HG03439 (cell line): ENCODE results near the gene FAM120C.

Source experiments
- ATAC-seq: cut with Tn5 transposase; IDR thresholded peaks from one replicate; pipeline ENCODE4 v1.9.1; 2021; ENCODE audit warnings: mild to moderate bottlenecking, moderate library complexity; ENCODE audit not compliant: unreplicated experiment

Gene FAM120C, protein sequence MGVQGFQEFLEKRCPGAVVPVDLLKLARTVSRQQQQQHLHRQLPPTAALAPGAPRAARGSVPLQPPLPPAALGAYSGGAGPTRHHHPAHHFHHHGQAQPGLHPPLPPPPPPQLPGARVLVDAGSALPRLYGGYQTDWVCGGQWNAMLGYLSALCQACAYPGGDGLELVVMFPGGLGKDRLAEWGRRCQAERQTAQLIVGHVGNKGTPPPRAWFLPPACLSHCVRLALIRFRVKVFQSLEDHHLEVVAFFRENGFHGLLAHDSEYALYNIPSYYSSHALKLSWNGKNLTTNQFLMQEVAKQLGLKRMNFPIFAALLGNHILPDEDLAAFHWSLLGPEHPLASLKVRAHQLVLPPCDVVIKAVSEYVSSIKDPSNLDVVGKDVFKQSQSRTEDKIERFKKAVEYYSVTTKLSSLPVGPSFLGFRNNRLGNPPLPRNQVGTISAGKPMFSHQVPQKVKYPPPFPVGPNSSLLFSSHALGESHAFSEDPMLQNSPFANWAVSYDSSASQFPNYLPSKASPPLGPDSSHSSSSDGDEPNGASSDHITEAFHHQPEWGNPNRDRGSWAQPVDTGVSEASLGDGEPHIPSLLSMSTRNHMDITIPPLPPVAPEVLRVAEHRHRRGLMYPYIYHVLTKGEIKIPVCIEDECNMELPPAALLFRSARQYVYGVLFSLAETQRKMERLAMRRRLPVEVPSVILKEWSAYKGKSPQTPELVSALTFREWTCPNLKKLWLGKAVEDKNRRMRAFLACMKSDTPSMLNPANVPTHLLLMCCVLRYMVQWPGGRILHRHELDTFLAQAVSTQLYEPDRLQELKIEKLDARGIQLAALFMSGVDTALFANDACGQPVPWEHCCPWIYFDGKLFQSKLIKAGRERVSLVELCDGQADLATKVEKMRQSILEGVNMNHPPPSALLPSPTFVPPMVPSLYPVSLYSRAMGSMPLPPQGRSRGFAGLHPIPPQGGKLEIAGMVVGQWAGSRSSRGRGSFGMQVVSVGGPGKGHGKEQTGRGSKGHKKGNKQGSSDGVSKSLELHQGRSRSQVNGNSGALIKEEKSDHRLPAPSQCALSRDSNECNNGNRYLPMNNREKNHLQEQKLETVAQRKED

DNA sequence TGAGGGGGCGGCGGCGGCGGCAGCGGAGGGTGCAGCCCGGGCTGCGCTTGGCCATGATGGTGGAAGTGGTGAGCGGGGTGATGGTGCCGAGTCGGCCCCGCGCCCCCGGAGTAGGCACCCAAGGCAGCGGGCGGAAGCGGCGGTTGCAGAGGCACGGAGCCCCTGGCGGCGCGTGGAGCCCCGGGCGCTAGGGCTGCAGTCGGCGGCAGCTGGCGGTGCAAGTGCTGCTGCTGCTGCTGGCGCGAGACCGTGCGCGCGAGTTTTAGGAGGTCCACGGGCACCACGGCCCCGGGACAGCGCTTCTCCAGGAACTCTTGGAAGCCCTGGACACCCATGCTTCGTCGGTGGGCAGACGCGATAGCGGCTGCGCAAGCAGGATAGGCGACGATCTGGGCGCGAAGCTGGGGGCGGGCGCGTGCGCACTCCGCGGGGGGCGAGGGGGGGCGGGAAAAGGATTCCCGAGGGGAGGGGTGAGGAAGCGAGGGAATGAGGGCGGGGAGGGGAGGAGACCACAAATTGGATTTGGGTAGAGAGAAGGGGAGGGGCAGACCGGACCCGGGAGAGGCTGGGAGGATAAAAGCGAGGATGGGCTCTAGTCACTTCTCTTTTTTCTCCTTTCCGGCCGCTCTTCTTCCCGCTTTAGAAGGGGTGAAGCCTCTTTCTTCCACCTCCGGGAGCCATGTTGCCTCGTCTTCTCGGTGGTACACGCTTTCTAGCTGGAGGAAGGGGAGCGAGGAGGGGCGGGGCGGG, at the start of gene FAM120C:
Gene FAM120C (minus strand): TSS at position 391 of the 750 bp plus-strand sequence. CDS start 56 bp downstream, at position 335.
- ATAC-seq: peak; percentile 47

DNA sequence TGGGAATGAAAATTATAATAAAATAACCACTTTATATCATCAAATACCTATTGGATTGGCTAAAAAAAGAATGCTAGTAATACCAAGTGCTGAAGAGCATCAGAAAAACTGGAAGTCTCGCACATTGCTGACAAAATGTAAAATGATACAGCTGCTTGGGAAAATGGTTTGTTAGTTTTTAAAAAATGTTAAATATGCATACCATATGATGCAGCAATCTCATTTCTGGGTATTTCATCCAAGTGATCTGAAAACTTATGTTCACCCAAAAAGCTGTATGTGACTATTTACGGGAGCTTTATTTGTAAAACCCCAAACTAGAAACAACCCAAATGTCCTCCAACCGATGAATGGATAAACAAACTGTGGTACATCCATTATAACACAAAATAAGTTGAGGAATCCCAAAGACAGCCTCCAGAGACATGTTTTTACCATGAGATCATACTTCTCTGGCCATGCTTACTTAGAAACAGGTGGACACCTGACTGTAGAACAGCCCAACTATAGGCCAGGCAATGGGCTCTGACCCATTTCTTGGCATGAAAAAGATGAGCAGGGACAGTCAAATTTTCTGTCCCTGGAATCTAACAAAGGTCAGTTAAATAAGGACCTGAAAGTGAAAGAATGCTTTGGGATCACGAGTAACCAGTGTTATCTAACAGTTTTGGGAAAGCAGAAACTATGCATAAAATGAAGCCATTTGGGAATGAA, 47.5 kb upstream of the FAM120C start:
- ATAC-seq: no peak

DNA sequence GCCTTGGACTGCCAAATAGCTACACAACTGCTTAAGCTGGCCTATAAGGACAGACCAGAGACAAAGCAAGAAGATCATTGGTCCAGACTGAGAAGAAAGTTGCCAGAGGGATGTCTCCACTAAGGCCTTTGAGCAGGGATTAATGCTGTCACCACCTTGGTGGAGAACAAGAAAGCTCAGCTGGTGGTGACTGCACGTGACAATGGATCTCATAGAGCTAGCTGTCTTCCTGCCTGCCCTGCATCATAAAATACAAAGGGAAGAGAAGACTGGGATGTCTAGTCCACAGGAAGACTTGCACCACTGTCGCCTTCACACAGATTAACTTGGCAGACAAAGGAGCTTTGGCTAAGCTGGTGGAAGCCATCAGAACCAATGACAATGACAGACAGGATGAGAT, 40.5 kb upstream of the FAM120C start:
- no peak for ATAC-seq

DNA sequence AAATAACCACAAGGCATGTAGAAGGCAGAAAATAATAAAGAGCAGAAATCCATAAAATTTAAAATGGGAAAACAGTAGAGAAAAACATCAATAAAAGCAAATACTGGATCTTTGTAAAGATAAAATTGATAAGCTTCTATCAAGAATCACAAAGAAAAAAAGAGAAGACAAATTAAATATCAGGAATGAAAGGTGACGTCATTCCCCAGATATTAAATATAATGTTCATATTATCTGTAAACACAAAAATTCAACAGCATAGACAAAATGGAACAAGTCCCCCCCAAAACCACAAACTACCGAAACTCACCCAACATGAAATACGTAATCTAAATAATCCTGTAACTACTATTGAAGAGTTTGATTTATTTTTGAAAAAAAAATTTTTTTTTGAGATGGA, 30.5 kb upstream of the FAM120C start:
- ATAC-seq: no peak

DNA sequence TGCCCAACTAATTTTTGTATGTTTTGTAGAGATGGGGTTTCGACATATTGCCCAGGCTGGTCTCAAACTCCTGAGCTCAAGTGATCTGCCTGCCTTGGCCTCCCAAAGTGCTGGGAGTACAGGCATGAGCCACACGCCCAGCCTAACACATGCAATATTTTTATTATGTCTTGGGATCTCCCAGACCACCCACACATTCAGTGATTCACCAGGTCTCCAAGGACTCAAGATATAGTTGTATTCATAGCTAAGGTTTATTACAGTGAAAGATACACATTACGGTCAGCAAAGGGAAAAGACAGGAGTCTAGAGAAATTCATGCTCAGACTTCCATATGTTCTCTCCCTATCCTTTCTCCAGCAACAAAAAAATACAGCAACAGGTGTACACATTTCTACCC, 25.5 kb upstream of the FAM120C start:
- ATAC-seq: no peak

DNA sequence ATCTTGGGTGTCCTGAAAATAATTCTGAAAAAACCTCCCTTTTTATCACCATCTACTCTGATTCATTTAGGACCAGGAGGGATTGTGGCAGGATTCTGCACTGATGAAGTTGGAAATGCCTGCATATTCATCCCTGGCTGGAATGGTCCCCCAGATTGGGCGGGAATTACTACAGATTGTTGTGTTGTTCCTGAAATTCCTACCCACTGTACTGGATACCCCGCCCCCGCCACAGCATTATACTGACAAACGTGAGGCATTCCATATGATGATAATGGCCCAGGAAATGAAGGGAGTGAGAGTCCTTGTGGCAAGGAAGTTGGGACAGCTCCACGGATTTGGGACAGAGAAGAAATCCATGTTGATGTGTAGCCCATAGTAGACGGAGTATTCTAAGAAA, 15.2 kb upstream of the FAM120C start:
- ATAC-seq: no peak

DNA sequence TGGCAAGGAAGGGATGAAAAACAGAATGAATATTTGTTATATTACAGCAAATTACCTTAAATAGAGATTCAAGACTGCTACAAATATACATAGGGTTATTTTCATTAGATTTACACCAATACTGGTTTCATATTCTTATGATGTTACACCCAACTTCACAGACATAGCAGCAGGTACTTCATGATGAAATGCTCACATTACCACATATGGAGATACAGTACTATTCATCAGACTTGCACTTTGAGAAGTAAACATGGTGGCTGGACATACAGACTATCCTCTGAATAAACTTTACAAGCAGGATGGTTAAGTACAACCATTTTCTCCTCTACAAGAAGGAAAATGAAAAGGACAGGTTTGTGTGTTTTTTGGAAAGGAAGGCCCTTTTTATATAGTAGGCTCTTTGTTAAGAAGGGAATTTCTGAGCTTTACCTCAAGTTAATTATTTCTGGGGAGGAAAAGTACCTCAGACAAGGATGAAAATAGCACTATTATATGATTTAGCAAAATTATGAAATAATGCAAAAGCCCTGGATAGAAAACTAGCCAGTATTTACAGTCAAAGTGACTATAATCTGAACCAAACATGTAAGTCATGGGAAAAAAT, 12.0 kb upstream of the FAM120C start:
- no peak for ATAC-seq

DNA sequence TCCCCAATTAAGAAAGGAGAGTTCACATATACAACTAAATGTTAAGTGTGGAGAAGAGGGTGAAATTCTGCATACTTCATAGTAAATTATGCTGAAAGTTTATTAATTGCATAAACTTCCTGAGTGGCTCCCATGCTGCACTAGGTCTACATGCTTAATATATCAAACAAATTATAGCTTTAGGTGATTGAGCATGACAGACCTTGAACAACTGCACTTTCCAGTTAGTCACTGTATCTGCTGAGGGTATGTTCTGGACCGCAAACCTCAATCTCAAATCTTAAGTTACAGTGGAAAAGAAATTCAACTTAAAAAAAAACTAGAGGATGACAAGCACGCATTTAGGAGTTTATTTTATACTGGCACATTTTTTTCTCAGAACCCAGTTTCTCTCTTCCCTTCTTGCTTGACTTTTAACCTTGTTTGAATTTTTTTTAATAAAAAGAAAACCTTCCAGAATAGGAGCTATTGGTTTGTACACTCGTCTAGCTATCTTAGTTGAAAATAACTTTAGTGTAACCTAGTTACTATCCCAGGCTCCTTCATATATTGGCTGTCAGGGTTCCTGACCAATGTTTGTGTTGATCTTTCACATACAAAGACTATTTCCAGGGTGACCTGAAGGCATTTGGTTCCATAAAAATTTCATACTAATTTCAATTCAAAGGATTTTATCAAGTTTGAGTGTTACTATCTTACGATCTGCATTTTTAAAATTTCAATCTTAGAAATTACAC, 10.2 kb upstream of the FAM120C start:
- no peak for ATAC-seq

DNA sequence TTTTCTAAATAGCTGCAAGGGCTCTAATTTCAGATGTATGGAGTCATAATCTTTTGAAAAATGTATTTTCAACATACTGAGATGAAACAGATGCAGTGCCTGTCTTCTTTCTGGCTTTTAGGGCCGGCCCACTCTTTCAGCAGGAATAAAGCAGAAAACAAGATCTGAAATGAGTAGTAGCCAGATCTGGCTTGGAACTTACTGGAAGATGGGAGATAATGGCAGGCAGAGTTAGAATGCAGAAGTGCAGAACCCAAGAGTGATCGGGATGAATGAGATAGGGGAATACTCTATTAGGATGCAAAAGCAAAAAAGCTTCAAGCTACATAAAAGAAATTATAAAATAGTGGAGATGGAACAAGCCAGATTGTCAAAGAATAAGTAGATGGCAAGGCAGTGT, 1.4 kb upstream of the FAM120C start:
- ATAC-seq: no peak

DNA sequence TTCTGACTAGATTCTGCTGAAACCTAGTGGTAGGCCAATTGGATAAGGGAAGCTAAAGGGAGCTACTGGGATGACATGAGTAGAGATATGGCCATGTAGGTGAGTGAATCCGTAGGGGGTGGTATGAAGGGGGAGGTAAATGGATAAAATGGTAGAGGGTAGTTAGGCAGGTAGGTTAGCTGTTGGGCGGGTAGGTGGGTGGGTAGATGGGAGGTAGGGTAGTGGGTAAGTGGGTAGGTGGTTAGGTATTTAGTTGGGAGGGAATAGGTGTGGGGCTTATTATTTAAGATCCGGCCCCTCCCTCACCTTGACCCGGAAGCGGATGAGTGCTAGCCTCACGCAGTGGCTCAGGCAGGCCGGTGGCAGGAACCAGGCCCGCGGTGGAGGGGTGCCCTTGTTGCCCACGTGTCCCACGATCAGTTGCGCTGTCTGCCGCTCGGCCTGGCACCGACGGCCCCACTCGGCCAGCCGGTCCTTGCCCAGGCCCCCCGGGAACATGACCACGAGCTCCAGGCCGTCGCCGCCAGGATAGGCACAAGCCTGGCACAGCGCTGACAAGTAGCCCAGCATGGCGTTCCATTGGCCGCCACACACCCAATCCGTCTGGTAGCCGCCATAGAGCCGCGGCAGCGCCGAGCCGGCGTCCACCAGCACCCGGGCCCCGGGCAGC, 725 bp downstream of the FAM120C start:
- peak; percentile 63 for ATAC-seq

DNA sequence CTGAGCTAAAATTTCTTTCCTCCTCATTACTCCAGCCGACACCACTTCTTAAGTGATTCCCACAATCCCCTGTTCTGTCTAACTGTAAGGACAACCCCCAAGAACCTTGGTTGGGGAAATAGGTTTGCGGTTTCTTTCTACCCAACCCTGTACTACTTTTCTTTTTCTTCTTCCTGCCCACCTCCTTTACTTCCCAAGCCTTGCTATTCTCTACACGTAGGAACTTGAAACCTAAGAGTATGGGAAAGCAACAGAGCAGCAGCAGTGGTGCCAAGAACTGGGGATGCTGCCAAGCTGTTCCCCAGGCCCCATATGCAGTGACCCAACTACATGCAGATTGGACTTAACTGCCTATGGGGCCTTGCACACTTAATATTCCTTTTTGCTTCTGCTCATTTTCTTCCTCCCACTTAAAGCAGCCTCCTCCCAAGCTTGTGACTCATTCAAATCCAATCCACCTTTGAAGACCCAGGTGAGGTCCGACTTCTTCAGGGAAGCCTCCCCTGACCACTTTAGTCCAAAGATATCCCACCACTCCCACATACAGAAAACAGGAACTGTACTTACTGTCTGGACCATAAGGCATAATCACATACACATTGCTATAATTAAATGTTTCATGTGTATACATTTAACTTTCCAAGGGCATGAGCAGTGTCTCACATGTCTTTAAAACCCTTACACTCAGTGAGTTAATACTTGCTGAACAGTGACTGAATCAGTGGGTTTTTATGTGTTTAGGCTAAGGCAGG, 1.7 kb downstream of the FAM120C start:
- no peak for ATAC-seq

DNA sequence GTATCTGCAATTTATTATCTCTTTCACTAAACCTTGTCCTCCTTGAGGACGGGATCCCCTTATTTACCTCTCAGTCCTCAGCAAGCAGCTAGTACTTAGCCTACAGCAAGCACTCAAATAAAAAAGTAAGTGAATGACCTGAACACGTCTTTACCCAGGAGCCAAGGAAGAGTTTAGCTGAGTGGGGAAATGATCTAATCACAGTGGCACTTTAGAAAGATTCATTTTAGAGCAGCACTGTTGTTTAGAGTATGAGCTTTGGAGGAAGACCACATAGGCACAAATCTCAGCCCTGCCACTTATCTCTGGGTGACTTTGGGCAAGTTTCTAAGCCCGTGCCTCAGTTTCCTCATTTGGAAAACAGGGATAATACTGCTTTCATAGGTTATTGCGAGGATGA, 2.7 kb downstream of the FAM120C start:
- no peak for ATAC-seq

DNA sequence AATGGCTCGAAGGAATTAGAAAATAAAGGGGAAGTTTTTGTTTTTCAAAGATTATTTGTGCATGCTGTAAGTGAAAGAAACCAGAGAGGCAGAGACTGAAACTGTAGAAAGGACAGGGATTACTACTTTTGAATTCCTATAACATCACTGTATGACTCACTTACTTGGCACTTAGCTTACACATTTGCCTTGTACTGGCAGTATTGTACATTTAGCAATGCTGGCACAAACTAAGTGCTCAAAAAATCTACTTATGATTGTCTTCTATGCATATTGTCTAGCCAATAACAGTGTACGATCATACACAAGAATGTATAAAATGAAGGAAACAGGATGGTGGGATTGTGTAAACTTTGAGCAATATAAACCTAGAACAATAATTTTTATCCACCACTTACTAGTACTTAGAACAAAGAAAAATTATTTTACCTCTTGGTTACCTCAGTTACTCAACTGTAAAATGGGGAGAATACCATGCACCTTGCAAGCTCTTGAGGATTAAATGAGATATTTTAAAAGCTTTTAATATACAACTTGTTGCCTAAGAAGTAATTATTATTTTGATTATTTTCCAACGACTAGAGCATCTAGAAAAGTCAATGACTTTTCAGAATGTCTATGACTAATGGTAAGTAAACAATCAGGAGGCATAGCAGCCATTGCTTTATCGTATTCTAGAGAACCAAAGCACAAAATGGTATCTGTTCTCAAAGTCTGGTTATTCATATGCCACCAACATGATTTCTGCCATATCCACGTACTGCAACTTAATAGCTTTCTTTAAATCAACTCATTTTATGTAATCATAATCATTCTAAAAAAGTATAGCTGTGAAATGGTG, 4.7 kb downstream of the FAM120C start:
- ATAC-seq: no peak

DNA sequence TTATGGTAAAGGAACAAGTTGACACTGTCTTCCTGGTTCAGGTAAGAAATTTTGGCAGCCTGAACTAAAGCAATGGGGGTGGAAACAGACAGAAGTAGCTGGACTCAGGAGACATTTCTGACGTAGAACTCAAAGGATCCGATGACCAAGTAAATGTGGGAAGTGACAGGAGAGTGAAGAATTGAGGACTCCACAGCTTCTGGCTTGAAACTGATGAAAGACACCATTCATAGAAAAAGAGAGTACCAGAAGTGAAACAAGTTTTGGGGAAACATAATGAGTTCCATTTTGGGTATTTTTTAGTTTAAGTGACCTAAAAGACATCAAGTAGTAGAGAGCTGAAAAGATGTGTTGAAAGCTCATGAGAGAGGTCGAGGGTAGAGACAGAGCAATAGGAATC, 5.7 kb downstream of the FAM120C start:
- no peak for ATAC-seq

DNA sequence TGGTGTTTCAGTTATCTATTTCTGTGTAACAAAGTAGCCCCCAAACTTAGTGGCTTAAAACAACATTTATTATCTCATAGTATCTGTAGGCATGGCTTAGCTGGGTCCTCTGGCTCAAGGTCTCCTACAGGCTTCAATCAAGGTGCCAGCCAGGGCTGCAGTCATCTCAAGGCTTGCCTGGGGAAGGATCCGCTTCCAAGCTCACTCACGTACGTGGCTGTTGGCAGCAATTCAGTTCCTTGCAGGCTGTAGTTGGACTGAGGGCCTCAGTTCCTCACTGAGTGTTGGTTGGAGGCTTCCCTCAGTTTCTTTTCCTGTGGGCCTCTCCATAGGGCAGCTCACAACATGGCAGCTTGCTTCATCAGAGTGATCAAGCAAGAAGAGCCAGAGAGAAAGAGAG, 9.3 kb downstream of the FAM120C start:
- ATAC-seq: no peak

DNA sequence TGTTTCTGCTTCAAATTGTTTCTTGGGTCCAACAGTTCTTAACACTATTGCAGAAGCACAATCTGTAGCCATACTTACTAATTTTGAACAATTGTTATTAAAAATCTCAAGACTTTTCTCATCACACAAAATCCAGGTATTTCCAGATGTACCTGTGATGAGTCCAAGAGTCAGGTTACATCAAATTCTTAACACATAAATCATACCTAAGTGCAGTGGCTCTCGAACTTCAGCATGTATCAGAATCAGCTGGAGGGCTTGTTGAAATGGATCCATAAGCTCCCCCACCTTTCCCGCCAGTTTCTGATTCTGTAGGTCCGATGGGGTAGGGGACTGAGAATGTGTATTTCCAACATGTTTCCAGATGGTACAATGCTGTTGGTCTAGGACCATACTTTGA, 10.6 kb downstream of the FAM120C start:
- no peak for ATAC-seq
